ENCODE results near the gene CCDC112. TPM values are rescaled to one million over a fixed set of nuclear protein-coding genes. Genes with fewer than 3 reads are reported as not detected.

Gene CCDC112
- total and polyA plus RNA-seq, 7 donors, result 4.6 to 19.4 (median 9.6) TPM

- intact Hi-C loops (cut with DNase I), result loop anchor here (10.0 kb wide), 1 partner anchor 546 kb away; the partner anchor contains the start of genes AP3S1 and ATG12
- Histone ChIP-seq H3K36me3 (no peaks in the 10 kb centered on the region), H3K27ac (no peak overlapping the region), H3K9me3 (no peaks in the 10 kb centered on the region), H3K4me1 (peaks cover 0 to 12% (median 6%) of the 10 kb centered on the region in 4 donors), H3K4me3 (no peak overlapping the region), H3K27me3 (no peaks in the 10 kb centered on the region)
- 65 to 74% methylated on average over 1 of the region's 1 CpG for WGBS, 2 donors
- TF ChIP-seq POLR2A (IDR thresholded peaks at IDR 0.05) (no peak), CTCF (IDR thresholded peaks at IDR 0.05) (no peak), POLR2AphosphoS5 (IDR thresholded peaks at IDR 0.05) (no peak), EP300 (IDR thresholded peaks at IDR 0.05) (no peak)
- no peak for DNase-seq
Measured at GRCh38 chr5:115298811-115299210, 2.4 kb upstream of the CCDC112 start.

- Histone ChIP-seq H3K9me3 (no peaks in the 10 kb centered on the region), H3K4me1 (peaks cover 0 to 12% (median 6%) of the 10 kb centered on the region in 4 donors), H3K4me3 (peak overlapping the region; percentile 72 to 91 (median 82)), H3K36me3 (no peaks in the 10 kb centered on the region), H3K27me3 (no peaks in the 10 kb centered on the region), H3K27ac (no peak overlapping the region)
- no peak for DNase-seq
- 25 to 60% methylated on average over 5 of the region's 5 CpGs for WGBS, 2 donors
- intact Hi-C loops (cut with DNase I), result loop anchor here (2.0 to 10.0 kb wide), 2 partner anchors 34 to 548 kb away; partner anchors contain the start of genes AP3S1, ATG12 and PGGT1B
- TF ChIP-seq POLR2A (IDR thresholded peaks at IDR 0.05), result no peak
- no peak for TF ChIP-seq CTCF (IDR thresholded peaks at IDR 0.05)
- no peak for TF ChIP-seq EP300 (IDR thresholded peaks at IDR 0.05)
- TF ChIP-seq POLR2AphosphoS5 (IDR thresholded peaks at IDR 0.05), result no peak
Measured at GRCh38 chr5:115297031-115297430, 577 bp upstream of the CCDC112 start.

GRCh38 chr5:115295777-115296123, 704 bp downstream of the CCDC112 start:
- no peak for DNase-seq
- no peak for TF ChIP-seq EP300 (IDR thresholded peaks at IDR 0.05)
- TF ChIP-seq POLR2AphosphoS5 (IDR thresholded peaks at IDR 0.05), result no peak
- no peak for TF ChIP-seq POLR2A (IDR thresholded peaks at IDR 0.05)
- no peak for TF ChIP-seq CTCF (IDR thresholded peaks at IDR 0.05)
- no peaks in the 10 kb centered on the region for H3K9me3 ChIP-seq
- 6 to 15% methylated on average over 11 of the region's 11 CpGs for WGBS, 2 donors
- H3K4me1 ChIP-seq, result peaks cover 0 to 12% (median 6%) of the 10 kb centered on the region in 4 donors
- peak overlapping the region; percentile 64 to 76 (median 69) for H3K27ac ChIP-seq
- H3K4me3 ChIP-seq, result peak overlapping the region; percentile 72 to 91 (median 82)
- intact Hi-C loops (cut with DNase I), result loop anchor here (2.0 to 10.0 kb wide), 2 partner anchors 33 to 549 kb away; partner anchors contain the start of genes AP3S1, ATG12 and PGGT1B
- H3K36me3 ChIP-seq, result no peaks in the 10 kb centered on the region
- no peaks in the 10 kb centered on the region for H3K27me3 ChIP-seq

GRCh38 chr5:115291397-115291796, 5.1 kb downstream of the CCDC112 start:
- no peaks in the 10 kb centered on the region for H3K36me3 ChIP-seq
- H3K4me3 ChIP-seq, result no peak overlapping the region
- TF ChIP-seq POLR2AphosphoS5 (IDR thresholded peaks at IDR 0.05), result no peak
- no peak for TF ChIP-seq EP300 (IDR thresholded peaks at IDR 0.05)
- H3K4me1 ChIP-seq, result peaks cover 0 to 12% (median 6%) of the 10 kb centered on the region in 4 donors
- H3K27ac ChIP-seq, result no peak overlapping the region
- no peaks in the 10 kb centered on the region for H3K9me3 ChIP-seq
- no peaks in the 10 kb centered on the region for H3K27me3 ChIP-seq
- no peak for DNase-seq
- intact Hi-C loops (cut with DNase I), result loop anchor here (10.0 kb wide), 1 partner anchor 553 kb away; the partner anchor contains the start of genes AP3S1 and ATG12

GRCh38 chr5:115289104-115289503, 7.3 kb downstream of the CCDC112 start:
- Histone ChIP-seq H3K4me3 (no peak overlapping the region), H3K4me1 (peaks cover 0 to 3% (median 0%) of the 10 kb centered on the region in 4 donors), H3K27me3 (no peaks in the 10 kb centered on the region), H3K9me3 (no peaks in the 10 kb centered on the region), H3K27ac (no peak overlapping the region), H3K36me3 (no peaks in the 10 kb centered on the region)
- 78 to 85% methylated on average over 4 of the region's 4 CpGs for WGBS, 2 donors
- intact Hi-C loops (cut with DNase I), result no loop called here
- DNase-seq, result no peak
- TF ChIP-seq EP300 (IDR thresholded peaks at IDR 0.05) (no peak), CTCF (IDR thresholded peaks at IDR 0.05) (no peak), POLR2A (IDR thresholded peaks at IDR 0.05) (no peak), POLR2AphosphoS5 (IDR thresholded peaks at IDR 0.05) (no peak)
